Gastroesophageal sphincter (tissue), 3 donors: ENCODE results near the gene USP43.

Experiments used
- CTCF ChIP-seq, 4 experiments: fragments of 200-600 bp in 2 of 4; fragments of 450-650 bp in 2 of 4; sonication (generic) in 1 of 4; IDR thresholded peaks; one replicate each; pipeline ENCODE4 v1.5.1; 2017 to 2019; ENCODE audit warnings: antibody characterized with exemption in 4 of 4, mild to moderate bottlenecking in 2 of 4, moderate library complexity in 2 of 4
- POLR2A ChIP-seq, 2 donors: fragments of 450-650 bp; IDR thresholded peaks; one replicate each; pipeline ENCODE4 v1.6.1; 2017; ENCODE audit warnings: antibody characterized with exemption in 2 of 2, mild to moderate bottlenecking in 2 of 2, moderate library complexity in 1 of 2
- POLR2AphosphoS5 ChIP-seq: sonication (generic); formaldehyde crosslinking; IDR thresholded peaks from one replicate; pipeline ENCODE4 v1.6.1; 2017; ENCODE audit warnings: antibody characterized with exemption

- TF ChIP-seq CTCF (IDR thresholded peaks at IDR 0.05) (peak in 3 of 4 experiments; percentile 22 to 61 (median 25)), POLR2A (IDR thresholded peaks at IDR 0.05) (no peak), POLR2AphosphoS5 (no peak)
Measured at GRCh38 chr17:9768381-9768934, 123.1 kb downstream of the USP43 start.
